Smooth muscle cell (in vitro differentiated cells): ENCODE measurements around the gene LGALS1. TPM values are rescaled to one million over a fixed set of nuclear protein-coding genes. Genes with fewer than 3 reads are reported as not detected.

Experiments
- DNase-seq: peaks from one replicate; lab custom pipeline; 2025; ENCODE audit not compliant: unreplicated experiment; lab: John Stamatoyannopoulos, UW
- H2AFZ ChIP-seq: fragments of 200-600 bp; sonication (generic); 2 replicates; pipeline ENCODE4 v1.6.0; 2016; ENCODE audit warnings: antibody characterized with exemption, low read depth, mild to moderate bottlenecking
- H3F3A ChIP-seq: fragments of 200-600 bp; sonication (generic); 2 replicates; pipeline ENCODE4 v1.6.0; 2017; ENCODE audit warnings: antibody characterized with exemption, low read depth
- H3K27ac ChIP-seq: fragments of 200-600 bp; sonication (generic); 2 replicates; pipeline ENCODE4 v1.5.1; 2016; ENCODE audit warnings: low read depth, mild to moderate bottlenecking
- H3K27me3 ChIP-seq: fragments of 200-600 bp; sonication (generic); 2 replicates; pipeline ENCODE4 v1.6.1; 2016; ENCODE audit warnings: low read depth, mild to moderate bottlenecking
- H3K36me3 ChIP-seq: fragments of 200-600 bp; sonication (generic); 2 replicates; pipeline ENCODE4 v1.5.1; 2016; ENCODE audit warnings: low read depth
- H3K4me1 ChIP-seq: fragments of 200-600 bp; sonication (generic); 2 replicates; pipeline ENCODE4 v1.5.1; 2016; ENCODE audit warnings: low read depth
- H3K4me2 ChIP-seq: fragments of 200-600 bp; sonication (generic); 2 replicates; pipeline ENCODE4 v1.6.0; 2016; ENCODE audit warnings: mild to moderate bottlenecking
- H3K4me3 ChIP-seq: fragments of 200-600 bp; sonication (generic); 2 replicates; pipeline ENCODE4 v1.5.1; 2016; ENCODE audit warnings: mild to moderate bottlenecking
- H3K79me2 ChIP-seq: fragments of 200-600 bp; sonication (generic); 2 replicates; pipeline ENCODE4 v1.6.0; 2016; ENCODE audit warnings: low read depth, mild to moderate bottlenecking
- H3K9ac ChIP-seq: fragments of 200-600 bp; sonication (generic); 2 replicates; pipeline ENCODE4 v1.6.0; 2016; ENCODE audit warnings: low read depth
- H3K9me3 ChIP-seq: fragments of 200-600 bp; sonication (generic); replicated peaks from 2 replicates; pipeline ENCODE4 v1.5.1; 2016; ENCODE audit warnings: low read depth
- H4K20me1 ChIP-seq: fragments of 200-600 bp; sonication (generic); 2 replicates; pipeline ENCODE4 v1.6.0; 2016; ENCODE audit warnings: low read depth
- WGBS: methylation state at CpG from one replicate; pipeline ENCODE4 v1.1.7; 2016; ENCODE audit warnings: low lambda C conversion rate; 5-methylcytosine and 5-hydroxymethylcytosine counted together
- polyA plus RNA-seq: library from polyadenylated mRNA; unstranded; fragments of >200 nt; fragmentation: Nextera tagmentation; extraction: Ambion mirVana; gene quantifications from 2 replicates; pipeline ENCODE4 v1.2.1, GENCODE V29; 2016
- total RNA-seq: library from RNA; depleted of rRNA; stranded (reverse); fragments of >200 nt; gene quantifications from 2 replicates; pipeline ENCODE4 v1.2.3, GENCODE V29; 2014
- TF ChIP-seq, protein P1 (sequence below): fragments of 200-600 bp; sonication (generic); IDR thresholded peaks from 2 replicates; pipeline ENCODE4 v1.5.1; 2017; ENCODE audit warnings: borderline replicate concordance, mild to moderate bottlenecking, antibody characterized with exemption; ENCODE audit not compliant: insufficient read depth, poor library complexity, severe bottlenecking

LGALS1 gene
- total and polyA plus RNA-seq, 2 experiments from 2014 or later: 5,079 to 5,332 TPM

DNA sequence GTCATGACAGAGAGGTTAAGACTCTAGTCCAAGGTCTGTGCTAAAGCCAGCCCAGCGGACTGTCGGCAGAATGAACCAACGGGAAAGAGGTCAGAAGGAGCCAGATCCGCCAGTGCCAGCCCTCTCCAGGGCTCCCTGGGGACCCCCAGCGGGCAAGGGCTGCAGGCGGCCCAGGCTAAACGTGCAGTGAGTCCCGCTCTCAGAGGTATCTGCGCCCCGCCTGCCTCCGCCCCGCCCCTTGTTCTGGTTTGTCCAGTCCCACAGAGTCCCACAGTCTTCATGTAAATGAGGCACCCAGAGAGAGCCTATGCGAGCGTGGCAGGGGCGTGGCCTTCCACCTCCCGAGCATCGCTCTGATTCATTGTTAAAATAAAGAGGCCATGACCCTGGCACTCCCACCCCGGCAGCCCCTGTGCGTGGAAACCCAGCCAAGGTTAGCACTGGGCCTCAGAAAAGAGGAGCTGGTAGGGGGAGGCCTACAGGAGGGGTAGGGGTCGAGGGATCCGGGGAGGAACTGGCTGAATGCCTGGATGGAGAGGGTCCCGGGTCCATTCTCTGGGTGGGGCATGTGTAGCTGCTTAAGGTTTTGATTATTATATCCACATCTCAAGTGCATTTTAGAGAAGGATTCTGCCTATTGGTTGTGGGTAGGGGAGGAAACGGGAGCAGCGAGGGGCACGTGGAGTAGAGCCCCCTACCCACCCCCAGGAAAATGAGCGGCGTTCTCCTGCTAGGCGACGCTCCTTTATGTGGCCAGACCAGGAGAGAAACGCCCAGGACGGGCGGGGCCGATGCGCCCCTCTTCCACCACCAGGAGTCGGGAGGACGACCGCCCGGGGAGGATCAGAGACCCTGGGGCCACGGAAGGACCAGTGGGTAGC, 21.5 kb downstream of the LGALS1 start, which contains the start of gene TRIOBP:
Gene TRIOBP (plus strand): TSS at position 392 of the 881 bp plus-strand sequence. CDS start 4,318 bp downstream, outside the sequence.
- Histone ChIP-seq H3K4me3 (peak within 1 kb of the TSS; percentile 50), H3K79me2 (no peaks in the 10 kb centered on the region), H4K20me1 (peaks cover 7% of the 10 kb centered on the region), H2AFZ (no peak within 1 kb of the TSS), H3K27me3 (no peaks in the 10 kb centered on the region), H3K4me1 (no peaks in the 10 kb centered on the region), H3K9me3 (no peaks in the 10 kb centered on the region), H3K4me2 (peak within 1 kb of the TSS; percentile 85), H3F3A (no peaks in the 10 kb centered on the region), H3K9ac (no peak within 1 kb of the TSS), H3K27ac (no peak within 1 kb of the TSS), H3K36me3 (no peaks in the 10 kb centered on the region)
- 3% methylated on average over 35 of the region's 39 CpGs for WGBS
- TF ChIP-seq, protein P1, sequence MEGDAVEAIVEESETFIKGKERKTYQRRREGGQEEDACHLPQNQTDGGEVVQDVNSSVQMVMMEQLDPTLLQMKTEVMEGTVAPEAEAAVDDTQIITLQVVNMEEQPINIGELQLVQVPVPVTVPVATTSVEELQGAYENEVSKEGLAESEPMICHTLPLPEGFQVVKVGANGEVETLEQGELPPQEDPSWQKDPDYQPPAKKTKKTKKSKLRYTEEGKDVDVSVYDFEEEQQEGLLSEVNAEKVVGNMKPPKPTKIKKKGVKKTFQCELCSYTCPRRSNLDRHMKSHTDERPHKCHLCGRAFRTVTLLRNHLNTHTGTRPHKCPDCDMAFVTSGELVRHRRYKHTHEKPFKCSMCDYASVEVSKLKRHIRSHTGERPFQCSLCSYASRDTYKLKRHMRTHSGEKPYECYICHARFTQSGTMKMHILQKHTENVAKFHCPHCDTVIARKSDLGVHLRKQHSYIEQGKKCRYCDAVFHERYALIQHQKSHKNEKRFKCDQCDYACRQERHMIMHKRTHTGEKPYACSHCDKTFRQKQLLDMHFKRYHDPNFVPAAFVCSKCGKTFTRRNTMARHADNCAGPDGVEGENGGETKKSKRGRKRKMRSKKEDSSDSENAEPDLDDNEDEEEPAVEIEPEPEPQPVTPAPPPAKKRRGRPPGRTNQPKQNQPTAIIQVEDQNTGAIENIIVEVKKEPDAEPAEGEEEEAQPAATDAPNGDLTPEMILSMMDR: peak; percentile 41
- peak; percentile 89 for DNase-seq

GRCh38 chr22:37697538-37697835, 22.1 kb downstream of the LGALS1 start:
- H3K4me2 ChIP-seq: peak overlapping the region; percentile 85
- TF ChIP-seq, protein P1: no peak
- H3K4me1 ChIP-seq: no peaks in the 10 kb centered on the region
- H3K4me3 ChIP-seq: peak overlapping the region; percentile 50
- H3K36me3 ChIP-seq: no peaks in the 10 kb centered on the region
- H3K27ac ChIP-seq: no peak overlapping the region
- DNase-seq: no peak
- H2AFZ ChIP-seq: no peak overlapping the region
- H3K9ac ChIP-seq: no peak overlapping the region
- peaks cover 7% of the 10 kb centered on the region for H4K20me1 ChIP-seq
- no peaks in the 10 kb centered on the region for H3F3A ChIP-seq
- no peaks in the 10 kb centered on the region for H3K27me3 ChIP-seq
- no peaks in the 10 kb centered on the region for H3K9me3 ChIP-seq
- no peaks in the 10 kb centered on the region for H3K79me2 ChIP-seq
- 18% methylated on average over 3 of the region's 3 CpGs for whole genome bisulfite sequencing

GRCh38 chr22:37701141-37701786, 25.8 kb downstream of the LGALS1 start:
- H3K79me2 ChIP-seq: no peaks in the 10 kb centered on the region
- H3K27ac ChIP-seq: no peak overlapping the region
- no peaks in the 10 kb centered on the region for H3K36me3 ChIP-seq
- H3K4me1 ChIP-seq: no peaks in the 10 kb centered on the region
- no peak overlapping the region for H3K4me3 ChIP-seq
- no peaks in the 10 kb centered on the region for H3F3A ChIP-seq
- WGBS: 89% methylated on average over 8 of the region's 8 CpGs
- H2AFZ ChIP-seq: no peak overlapping the region
- TF ChIP-seq, protein P1: no peak
- H3K9me3 ChIP-seq: no peaks in the 10 kb centered on the region
- no peak overlapping the region for H3K9ac ChIP-seq
- H4K20me1 ChIP-seq: peaks cover 14% of the 10 kb centered on the region
- no peaks in the 10 kb centered on the region for H3K27me3 ChIP-seq
- no peak for DNase-seq
- H3K4me2 ChIP-seq: no peak overlapping the region
